Urinary bladder (tissue), 4 donors: ENCODE results near the gene MAP1S. TPM values are rescaled to one million over a fixed set of nuclear protein-coding genes. Genes with fewer than 3 reads are reported as not detected.
"Not testable (repeated sequence)": the region's sequence is repeated elsewhere in the genome, so short reads cannot be mapped to it uniquely, and the experiment has no call there.

Source experiments
- DNase-seq: peaks from one replicate; pipeline ENCODE4 v3.0.0-alpha.2; 2015; ENCODE audit errors: extremely low spot score
- H3K27ac ChIP-seq: one replicate; pipeline ENCODE4 v1.5.1; 2013; ENCODE audit warnings: low read depth, mild to moderate bottlenecking, moderate library complexity
- H3K36me3 ChIP-seq: one replicate; pipeline ENCODE4 v1.6.1; 2013; ENCODE audit warnings: mild to moderate bottlenecking, moderate library complexity; ENCODE audit not compliant: insufficient read depth
- H3K4me1 ChIP-seq: one replicate; pipeline ENCODE4 v1.6.1; 2013; ENCODE audit warnings: mild to moderate bottlenecking, moderate library complexity; ENCODE audit not compliant: insufficient read depth
- H3K4me3 ChIP-seq: one replicate; pipeline ENCODE4 v1.5.1; 2013; ENCODE audit warnings: low read depth, low read length
- WGBS: extraction: QIAGEN DNeasy Blood & Tissue Kit; methylation state at CpG from one replicate; pipeline ENCODE4 v1.1.7; 2013; 5-methylcytosine and 5-hydroxymethylcytosine counted together
- polyA plus RNA-seq: library from polyadenylated mRNA; stranded (reverse); fragments of 200-250 nt; gene quantifications from one replicate; pipeline ENCODE4 v1.2.3, GENCODE V29; 2013
- total RNA-seq: library from RNA; depleted of rRNA; stranded (reverse); fragments of >200 nt; gene quantifications from one replicate; pipeline ENCODE4 v1.2.3, GENCODE V29; 2014
- donor health status: healthy with polysubstance abuse.
- donor health status: healthy.

MAP1S gene
- total and polyA plus RNA-seq, 2 donors = 26.8 to 34.4 TPM

- H3K27ac ChIP-seq = no peak overlapping the region
- no peak overlapping the region for H3K4me3 ChIP-seq
- no peaks in the 10 kb centered on the region for H3K36me3 ChIP-seq
- WGBS = 64% methylated on average over 16 of the region's 16 CpGs
- H3K4me1 ChIP-seq = no peaks in the 10 kb centered on the region
- DNase-seq = no peak
Observed at GRCh38 chr19:17775245-17775927, 56.1 kb downstream of the MAP1S start.

- WGBS = 73% methylated on average over 27 of the region's 27 CpGs
- Histone ChIP-seq H3K27ac (no peak overlapping the region), H3K4me1 (no peaks in the 10 kb centered on the region), H3K36me3 (no peaks in the 10 kb centered on the region), H3K4me3 (no peak overlapping the region)
- no peak for DNase-seq
Observed at GRCh38 chr19:17775991-17776803, 56.9 kb downstream of the MAP1S start.

- 78% methylated on average over 10 of the region's 10 CpGs for WGBS
- DNase-seq, H3K4me3 ChIP-seq, H3K4me1 ChIP-seq, H3K36me3 ChIP-seq, H3K27ac ChIP-seq: not testable (repeated sequence)
Observed at GRCh38 chr19:17777840-17778239, 58.6 kb downstream of the MAP1S start.

- Histone ChIP-seq H3K4me1 (no peaks in the 10 kb centered on the region), H3K4me3 (no peak overlapping the region), H3K27ac (no peak overlapping the region), H3K36me3 (no peaks in the 10 kb centered on the region)
- no peak for DNase-seq
- 8% methylated on average over 37 of the region's 37 CpGs for WGBS
Observed at GRCh38 chr19:17778251-17778967, 59.1 kb downstream of the MAP1S start.

- 21% methylated on average over 25 of the region's 25 CpGs for WGBS
- Histone ChIP-seq H3K4me3 (no peak overlapping the region), H3K36me3 (no peaks in the 10 kb centered on the region), H3K4me1 (no peaks in the 10 kb centered on the region), H3K27ac (no peak overlapping the region)
- no peak for DNase-seq
Observed at GRCh38 chr19:17778968-17779929, 60.0 kb downstream of the MAP1S start.

- no peak overlapping the region for H3K4me3 ChIP-seq
- no peak overlapping the region for H3K27ac ChIP-seq
- H3K36me3 ChIP-seq = no peaks in the 10 kb centered on the region
- H3K4me1 ChIP-seq = no peaks in the 10 kb centered on the region
- 88% methylated on average over 2 of the region's 2 CpGs for WGBS
- DNase-seq = no peak
Observed at GRCh38 chr19:17780781-17781180, 61.5 kb downstream of the MAP1S start.

GRCh38 chr19:17783721-17784120 lies 64.4 kb downstream of the MAP1S start:
- not testable (repeated sequence) for H3K27ac ChIP-seq, H3K36me3 ChIP-seq, H3K4me1 ChIP-seq, DNase-seq, H3K4me3 ChIP-seq
- WGBS = 71% methylated on average over 5 of the region's 5 CpGs

Other genes starting within 250 kb of the MAP1S start
- gene SLC27A1, start 249.0 kb upstream of the MAP1S start, total RNA-seq = 14.8 TPM
- gene SLC27A1, start 249.0 kb upstream of the MAP1S start, polyA plus RNA-seq = 21.1 TPM
- gene PGLS, start 207.8 kb upstream of the MAP1S start, total RNA-seq = 27.2 TPM
- gene PGLS, start 207.8 kb upstream of the MAP1S start, polyA plus RNA-seq = 82.8 TPM
- 31.7 TPM for gene COLGALT1, start 163.8 kb upstream of the MAP1S start, total RNA-seq
- 68.6 TPM for gene COLGALT1, start 163.8 kb upstream of the MAP1S start, polyA plus RNA-seq
- 0.48 TPM for gene UNC13A, start 31.1 kb upstream of the MAP1S start, total RNA-seq
- gene UNC13A, start 31.1 kb upstream of the MAP1S start, polyA plus RNA-seq = 0.25 TPM
- 1.4 TPM for gene FCHO1, start 32.0 kb downstream of the MAP1S start, total RNA-seq
- gene FCHO1, start 32.0 kb downstream of the MAP1S start, polyA plus RNA-seq = 1.7 TPM
- gene B3GNT3, start 75.7 kb downstream of the MAP1S start, total RNA-seq = 5.7 TPM
- 6.5 TPM for gene B3GNT3, start 75.7 kb downstream of the MAP1S start, polyA plus RNA-seq
- gene INSL3, start 102.0 kb downstream of the MAP1S start, total RNA-seq = not detected
- 0.19 TPM for gene INSL3, start 102.0 kb downstream of the MAP1S start, polyA plus RNA-seq
- gene JAK3, start 128.5 kb downstream of the MAP1S start, total RNA-seq = 4.8 TPM
- 2.7 TPM for gene JAK3, start 128.5 kb downstream of the MAP1S start, polyA plus RNA-seq
- 531 TPM for gene RPL18A, start 140.4 kb downstream of the MAP1S start, total RNA-seq
- gene RPL18A, start 140.4 kb downstream of the MAP1S start, polyA plus RNA-seq = 2,929 TPM
- gene SLC5A5, start 152.5 kb downstream of the MAP1S start, total RNA-seq = not detected
- gene SLC5A5, start 152.5 kb downstream of the MAP1S start, polyA plus RNA-seq = not detected
- gene CCDC124, start 213.5 kb downstream of the MAP1S start, total RNA-seq = 9.7 TPM
- 149 TPM for gene CCDC124, start 213.5 kb downstream of the MAP1S start, polyA plus RNA-seq
- 0.79 TPM for gene KCNN1, start 247.6 kb downstream of the MAP1S start, total RNA-seq
- gene KCNN1, start 247.6 kb downstream of the MAP1S start, polyA plus RNA-seq = 0.24 TPM